T-helper 2 cell (primary cell): ENCODE results near the gene AHCYL2.
"Not testable (repeated sequence)": the region's sequence is repeated elsewhere in the genome, so short reads cannot be mapped to it uniquely, and the experiment has no call there.

Experiments
- DNase-seq, 5 experiments: peaks; one replicate each; pipeline versions ENCODE4 v3.0.0 to v3.0.0-alpha.2; 2012 to 2022

AHCYL2 gene

DNA sequence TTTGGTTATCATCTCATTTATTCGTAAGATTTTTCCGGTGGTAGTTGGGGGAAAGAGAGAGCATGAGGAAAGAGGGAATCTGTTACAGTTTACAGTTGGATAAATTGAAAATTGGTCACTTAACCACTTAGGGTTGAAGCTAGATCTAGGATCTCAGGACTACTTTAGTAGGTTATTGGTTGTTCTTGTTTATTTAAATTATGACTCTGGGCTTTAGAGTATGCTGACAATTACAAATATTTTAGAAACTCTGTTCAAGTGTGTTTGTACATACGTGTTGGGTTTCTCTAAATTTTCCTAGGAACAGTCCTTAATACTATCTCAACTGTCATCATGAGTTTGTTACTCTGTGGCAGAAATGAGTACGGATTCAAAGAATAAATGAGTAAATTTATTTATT, 160.8 kb downstream of the AHCYL2 start:
- DNase-seq, result no peak

GRCh38 chr7:129386506-129386905, 161.7 kb downstream of the AHCYL2 start:
- peak in 1 of 5 experiments; percentile 52 for DNase-seq

GRCh38 chr7:129387537-129387936, 162.7 kb downstream of the AHCYL2 start:
- no peak for DNase-seq

GRCh38 chr7:129388333-129389098, 163.7 kb downstream of the AHCYL2 start:
- no peak for DNase-seq

- DNase-seq, result no peak
These were observed 165.0 kb downstream of the AHCYL2 start for GRCh38 chr7:129389829-129390228.

GRCh38 chr7:129390314-129390713, 165.5 kb downstream of the AHCYL2 start:
- no peak for DNase-seq

GRCh38 chr7:129391546-129392171, 166.8 kb downstream of the AHCYL2 start:
- no peak for DNase-seq

DNA sequence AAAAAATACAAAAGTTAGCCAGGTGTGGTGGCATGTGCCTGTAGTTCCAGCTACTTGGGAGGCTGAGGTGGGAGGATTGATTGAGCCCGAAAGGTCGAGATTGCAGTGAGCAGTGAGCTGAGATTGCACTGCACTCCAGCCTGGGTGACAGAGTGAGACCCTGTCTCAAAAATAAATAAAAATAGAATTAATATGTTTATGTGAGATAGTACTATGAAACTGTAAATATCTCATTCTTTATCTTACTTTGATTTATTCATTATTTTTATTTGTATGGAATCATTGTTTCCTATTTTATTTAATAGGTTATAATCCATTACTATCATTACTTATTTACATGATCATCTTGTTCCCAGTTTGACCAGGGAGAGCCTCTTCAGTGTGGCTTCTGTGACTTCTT, 168.4 kb downstream of the AHCYL2 start:
- DNase-seq, result no peak

- DNase-seq, result no peak
These were observed 169.3 kb downstream of the AHCYL2 start for GRCh38 chr7:129394101-129394500.

GRCh38 chr7:129394982-129395914, 170.4 kb downstream of the AHCYL2 start:
- DNase-seq, result no peak

GRCh38 chr7:129401228-129401966, 176.6 kb downstream of the AHCYL2 start:
- no peak for DNase-seq

- peak in 1 of 5 experiments; percentile 41 for DNase-seq
These were observed 177.4 kb downstream of the AHCYL2 start for GRCh38 chr7:129401967-129402860.

- DNase-seq, result peak in 1 of 5 experiments; percentile 53
These were observed 180.7 kb downstream of the AHCYL2 start for GRCh38 chr7:129405527-129405926.

DNA sequence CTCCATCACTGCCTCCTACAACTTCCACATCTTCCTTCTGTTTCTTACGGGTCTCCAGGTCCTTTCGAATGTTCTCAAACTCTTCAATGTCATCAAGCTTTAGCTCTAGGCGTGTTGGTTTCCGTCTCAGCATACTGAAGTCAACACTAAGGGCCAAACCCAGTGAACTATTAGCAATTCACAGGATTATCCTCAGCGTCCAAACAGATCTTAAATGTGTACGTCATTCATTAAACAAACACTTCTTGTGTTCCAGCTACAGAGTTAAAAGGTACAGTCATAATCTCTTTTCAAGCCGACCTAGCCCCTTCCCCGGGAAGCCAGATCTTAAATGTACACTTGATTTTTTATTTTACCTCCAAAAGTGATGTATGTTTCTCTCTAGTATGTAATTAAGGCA, 185.4 kb downstream of the AHCYL2 start:
- DNase-seq, result not testable (repeated sequence)

DNA sequence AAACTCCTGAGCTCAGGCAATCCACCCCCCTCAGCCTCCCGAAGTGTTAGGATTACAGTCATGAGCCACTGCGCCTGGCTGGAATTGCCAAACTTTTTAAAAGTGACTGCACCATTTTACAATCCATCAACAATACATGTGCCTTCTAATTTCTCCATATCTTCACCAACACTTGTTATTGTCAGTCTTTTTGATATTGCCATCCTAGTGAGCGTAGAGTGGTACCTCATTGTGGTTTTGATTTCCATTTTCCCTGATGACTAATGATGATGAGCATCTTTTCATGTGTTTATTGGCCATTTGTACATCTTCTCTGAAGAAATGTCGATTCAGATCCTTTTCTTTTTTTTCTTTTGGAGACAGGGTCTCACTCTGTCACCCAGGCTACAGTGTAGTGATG, 187.7 kb downstream of the AHCYL2 start:
- no peak for DNase-seq

- DNase-seq, result no peak
These were observed 192.2 kb downstream of the AHCYL2 start for GRCh38 chr7:129417073-129417472.

- DNase-seq, result no peak
These were observed 197.0 kb downstream of the AHCYL2 start for GRCh38 chr7:129421717-129422250.

GRCh38 chr7:129422727-129423126, 197.9 kb downstream of the AHCYL2 start:
- no peak for DNase-seq

DNA sequence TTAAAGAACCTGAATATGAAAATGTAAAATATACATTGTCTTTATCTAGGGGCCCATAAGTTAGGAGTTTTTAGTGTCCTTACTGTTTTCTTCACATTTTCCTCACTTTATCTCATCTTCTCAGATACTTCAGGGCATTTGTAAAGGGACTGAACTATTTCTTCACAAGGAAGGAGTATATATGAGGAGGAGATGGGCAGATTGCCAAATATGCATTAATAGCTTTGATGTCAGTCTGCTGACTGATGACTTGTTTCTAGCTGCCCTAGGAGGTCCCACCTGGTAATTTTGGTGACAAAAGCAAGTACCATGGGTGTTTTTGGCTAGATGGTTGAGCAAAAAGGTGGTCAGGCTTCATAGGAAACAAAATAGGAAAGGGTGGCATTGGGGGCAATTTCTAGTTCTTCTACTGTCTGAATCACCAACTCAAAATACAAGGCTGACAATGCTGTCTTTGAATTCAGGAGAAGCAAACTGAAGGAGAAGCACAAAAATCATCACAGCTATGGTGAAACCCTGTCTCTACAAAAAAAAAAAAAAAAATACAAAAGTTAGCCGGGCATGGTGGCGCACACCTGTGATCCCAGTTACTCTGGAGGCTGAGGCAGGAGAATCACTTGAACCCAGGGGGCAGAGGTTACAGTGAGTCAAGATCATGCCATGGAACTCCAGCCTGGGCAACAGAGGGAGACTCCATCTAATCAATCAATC, 199.0 kb downstream of the AHCYL2 start:
- DNase-seq, result no peak

DNA sequence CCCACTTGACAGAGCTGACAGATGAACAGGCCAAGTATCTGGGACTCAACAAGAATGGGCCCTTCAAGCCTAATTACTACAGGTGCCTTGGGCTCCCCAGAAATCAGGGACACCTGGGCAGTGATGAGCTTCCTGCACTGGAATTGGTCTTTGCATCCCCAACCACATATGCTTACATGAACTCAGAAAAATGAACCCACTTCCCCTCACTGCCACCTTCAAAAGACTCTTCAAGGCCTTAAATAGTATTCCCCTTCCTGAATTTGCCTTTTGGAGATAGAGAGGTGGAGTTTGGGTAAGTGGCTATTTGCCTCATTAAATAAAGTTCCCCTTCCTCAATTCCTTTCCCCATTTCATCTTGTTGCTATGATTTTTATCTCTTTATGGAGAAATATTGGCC, 201.7 kb downstream of the AHCYL2 start:
- no peak for DNase-seq
